ENCODE data around the gene TDP1. TPM values are rescaled to one million over a fixed set of nuclear protein-coding genes. Genes with fewer than 3 reads are reported as not detected.

The TDP1 gene
- total and polyA plus RNA-seq, 2 of the 13 experiments (the other 11 are each of a cell fraction or from before 2014, with no cell fraction given), result 16.4 to 31.2 TPM

GRCh38 chr14:89978656-89979055, 22.9 kb downstream of the TDP1 start (continued):
- no peak for TF ChIP-seq ZNF382 (CRISPR knock-in tag; IDR thresholded peaks at IDR 0.05; ENCODE audit: borderline replicate concordance)

- no peak for FAIRE-seq
- Histone ChIP-seq H4K20me1 (ENCODE audit: insufficient read depth, low read length) (no peaks in the 10 kb centered on the region), H3K27ac (ENCODE audit: extremely low read length, insufficient read depth, low read length) (no peak overlapping the region), H3K9me3 (ENCODE audit: low read length) (no peaks in the 10 kb centered on the region), H3K4me1 (ENCODE audit: insufficient read depth, low read length) (no peaks in the 10 kb centered on the region), H2AFZ (ENCODE audit: low read length) (no peak overlapping the region), H3K9ac (ENCODE audit: insufficient read depth, low read depth, low read length) (no peak overlapping the region), H3K79me2 (ENCODE audit: insufficient read depth, low read length) (no peaks in the 10 kb centered on the region), H3K4me2 (ENCODE audit: low read depth, low read length) (no peak overlapping the region), H3K4me3 (replicated peaks in 1 of 3; ENCODE audit: insufficient read depth in 1 of 3, low read depth in 2 of 3, low read length in 3 of 3) (no peak overlapping the region), H3K36me3 (replicated peaks in 1 of 2; ENCODE audit: control insufficient read depth in 1 of 2, insufficient read depth in 2 of 2, low read length in 2 of 2) (peaks cover 16 to 59% of the 10 kb centered on the region in 2 experiments), H3K27me3 (ENCODE audit: control insufficient read depth in 1 of 2, insufficient read depth in 2 of 2, low read length in 2 of 2) (no peaks in the 10 kb centered on the region)
- intact Hi-C loops (cut with micrococcal nuclease; ENCODE audit: unreplicated experiment) (no loop called here), in situ Hi-C loops (cut with HindIII; ENCODE audit: extremely low pct_ligation_motif_present, low pct_unique_long_range_greater_than_20kb) (no loop called here)
- DNase-seq (ENCODE audit: low spot score), result no peak
- POLR2A ChIA-PET, result no interaction called here
- CTCF ChIA-PET (ENCODE audit: low intra/inter-chr PET ratio, low total read pairs), result no interaction called here
- ATAC-seq, result no peak
- BruUV-seq (replicated peaks), result no TSS peak
- 94% methylated on average over 2 of the region's 2 CpGs for WGBS (ENCODE audit: low lambda C conversion rate)
- TF ChIP-seq MLLT10 (CRISPR knock-in tag; IDR thresholded peaks at IDR 0.05), result no peak
- TF ChIP-seq SP1 (IDR thresholded peaks at IDR 0.05), result no peak
- no peak for TF ChIP-seq SP1 (CRISPR knock-in tag; IDR thresholded peaks at IDR 0.05)
- no peak for TF ChIP-seq ATF6 (CRISPR knock-in tag; conservative IDR thresholded peaks at IDR 0.05)
- TF ChIP-seq FOXC1 (CRISPR knock-in tag; IDR thresholded peaks at IDR 0.05; ENCODE audit: borderline replicate concordance), result no peak
- TF ChIP-seq DBP (CRISPR knock-in tag; IDR thresholded peaks at IDR 0.05; ENCODE audit: not compliant biosample characterization), result no peak
- TF ChIP-seq ZNF20 (CRISPR knock-in tag; IDR thresholded peaks at IDR 0.05), result no peak
- TF ChIP-seq ZSCAN22 (CRISPR knock-in tag; IDR thresholded peaks at IDR 0.05), result no peak
- no peak for TF ChIP-seq HOXA7 (CRISPR knock-in tag; IDR thresholded peaks at IDR 0.05)
Measured at GRCh38 chr14:89983375-89983774, 27.6 kb downstream of the TDP1 start.

All from HepG2 (cell line).